PFSK-1 (cell line): ENCODE data around the gene PPP4R3B.

Source experiments
- POLR2AphosphoS5 ChIP-seq: IDR thresholded peaks from 2 replicates; pipeline ENCODE4 v1.6.1; 2012; ENCODE audit warnings: low read depth, mild to moderate bottlenecking, control low read depth, low read length, moderate library complexity
- TAF1 ChIP-seq: IDR thresholded peaks from 2 replicates; pipeline ENCODE4 v1.6.1; 2012; ENCODE audit warnings: low read length, control low read depth, borderline replicate concordance; ENCODE audit not compliant: insufficient read depth

GRCh38 chr2:55611997-55612396, 5.4 kb downstream of the PPP4R3B start:
- TF ChIP-seq TAF1, result no peak
- TF ChIP-seq POLR2AphosphoS5, result no peak
